NCI-H748 (cell line): ENCODE results near the gene CALD1.
A peak's percentile ranks its signal among the peaks of the same experiment; 100 is the strongest.

Source experiments
- DNase-seq: peaks from one replicate; lab custom pipeline; 2025; ENCODE audit not compliant: unreplicated experiment; lab: John Stamatoyannopoulos, UW

Gene CALD1

GRCh38 chr7:134854816-134855215 lies 75.4 kb downstream of the CALD1 start:
- no peak for DNase-seq

GRCh38 chr7:134855442-134855841 lies 76.0 kb downstream of the CALD1 start:
- no peak for DNase-seq

- DNase-seq: no peak
Observed at GRCh38 chr7:134856091-134856490, 76.7 kb downstream of the CALD1 start.

- DNase-seq: no peak
Observed at GRCh38 chr7:134856691-134857090, 77.3 kb downstream of the CALD1 start.

- no peak for DNase-seq
Observed at GRCh38 chr7:134857958-134858357, 78.5 kb downstream of the CALD1 start.

GRCh38 chr7:134859783-134860182 lies 80.3 kb downstream of the CALD1 start:
- DNase-seq: no peak

- DNase-seq: no peak
Observed at GRCh38 chr7:134865001-134865845, 85.8 kb downstream of the CALD1 start.

GRCh38 chr7:134866617-134867016 lies 87.2 kb downstream of the CALD1 start:
- no peak for DNase-seq

- no peak for DNase-seq
Observed at GRCh38 chr7:134870156-134870555, 90.7 kb downstream of the CALD1 start.

- DNase-seq: no peak
Observed at GRCh38 chr7:134870781-134871180, 91.3 kb downstream of the CALD1 start.

- no peak for DNase-seq
Observed at GRCh38 chr7:134873253-134873652, 93.8 kb downstream of the CALD1 start.

GRCh38 chr7:134874407-134874806 lies 95.0 kb downstream of the CALD1 start:
- DNase-seq: no peak

GRCh38 chr7:134875867-134876266 lies 96.4 kb downstream of the CALD1 start:
- no peak for DNase-seq

- DNase-seq: no peak
Observed at GRCh38 chr7:134878746-134879357, 99.4 kb downstream of the CALD1 start.

- DNase-seq: no peak
Observed at GRCh38 chr7:134879815-134880475, 100.5 kb downstream of the CALD1 start.

- no peak for DNase-seq
Observed at GRCh38 chr7:134882481-134882880, 103.0 kb downstream of the CALD1 start.

GRCh38 chr7:134885967-134886352 lies 106.5 kb downstream of the CALD1 start:
- DNase-seq: no peak

- DNase-seq: peak; percentile 19
Observed at GRCh38 chr7:134886353-134887057, 107.1 kb downstream of the CALD1 start.

- DNase-seq: no peak
Observed at GRCh38 chr7:134887523-134887922, 108.1 kb downstream of the CALD1 start.

GRCh38 chr7:134888141-134888740 lies 108.8 kb downstream of the CALD1 start:
- no peak for DNase-seq
